ENCODE data around the gene ZSCAN10. TPM values are rescaled to one million over a fixed set of nuclear protein-coding genes. Genes with fewer than 3 reads are reported as not detected.
A peak's percentile ranks its signal among the peaks of the same experiment; 100 is the strongest.

Gene ZSCAN10
- total and polyA plus RNA-seq, 9 of the 15 experiments (the other 6 are each of a cell fraction or from before 2014, with no cell fraction given): 0.22 TPM; not detected in 8

DNA sequence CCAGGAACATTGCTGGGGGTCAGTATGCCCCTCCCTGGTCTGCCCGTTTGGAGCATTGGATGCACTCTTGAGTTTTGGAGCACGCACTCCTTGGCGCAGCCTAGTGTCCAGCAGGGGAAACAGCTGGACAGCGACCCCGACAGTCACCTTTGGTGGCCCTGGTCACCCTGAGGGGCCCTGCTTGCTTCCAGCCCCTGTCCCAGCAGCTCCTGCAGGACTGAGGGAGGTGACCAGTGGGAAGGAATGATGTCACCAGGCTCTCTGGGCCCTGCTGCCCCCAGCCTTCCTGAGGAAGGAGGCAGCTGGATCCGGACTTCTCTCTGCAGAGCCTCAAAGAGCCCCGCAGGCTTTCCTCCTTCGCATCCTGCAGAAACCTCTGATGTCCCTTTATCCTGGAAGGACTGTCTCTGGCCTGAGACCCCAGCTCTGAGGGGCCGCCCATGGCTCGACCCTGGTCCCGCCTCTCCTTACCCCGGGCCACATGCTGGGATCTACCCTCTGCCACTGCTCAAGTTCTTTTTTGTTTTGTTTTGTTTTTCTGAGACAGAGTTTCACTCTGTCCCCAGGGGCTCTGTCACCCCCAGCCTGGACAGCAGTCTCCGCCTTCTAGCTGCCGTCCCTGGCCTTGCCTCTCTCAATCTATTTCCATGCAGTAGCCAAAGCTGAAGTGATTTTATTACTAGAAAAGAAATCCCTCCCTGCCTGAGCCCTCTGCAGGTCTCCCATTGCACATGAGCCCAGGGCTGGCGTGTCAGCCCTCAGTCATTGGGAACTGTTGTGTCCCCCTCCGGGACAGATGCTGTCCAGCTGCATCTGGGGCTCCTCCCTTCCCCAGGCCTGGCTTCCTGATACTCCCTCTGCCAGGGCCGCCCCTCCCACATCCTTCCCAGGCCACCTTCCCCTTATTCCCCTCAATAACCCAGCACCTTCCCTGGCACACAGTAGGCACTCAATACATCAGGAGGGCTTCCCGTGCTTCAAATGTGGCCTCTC is 11.6 kb downstream of the ZSCAN10 start (continued):
- TF ChIP-seq ZNF318 (IDR thresholded peaks at IDR 0.05; ENCODE audit: borderline replicate concordance in 1 of 2, low read depth in 1 of 2) (no peak), ATF3 (IDR thresholded peaks at IDR 0.05) (peak; percentile 12; the same call in 1 of the 2 replicates), ATF3 (CRISPR knock-in tag; conservative IDR thresholded peaks at IDR 0.05) (no peak), JUND (IDR thresholded peaks at IDR 0.05; ENCODE audit: borderline replicate concordance, low read depth, low read length) (no peak), JUND (tag; IDR thresholded peaks at IDR 0.05; ENCODE audit: borderline replicate concordance, low read depth, low read length) (no peak; the same call in 2 of the 3 replicates), ATF7 (IDR thresholded peaks at IDR 0.05) (peak; percentile 12; the same call in 1 of the 2 replicates)
- TF ChIP-seq, protein P1, sequence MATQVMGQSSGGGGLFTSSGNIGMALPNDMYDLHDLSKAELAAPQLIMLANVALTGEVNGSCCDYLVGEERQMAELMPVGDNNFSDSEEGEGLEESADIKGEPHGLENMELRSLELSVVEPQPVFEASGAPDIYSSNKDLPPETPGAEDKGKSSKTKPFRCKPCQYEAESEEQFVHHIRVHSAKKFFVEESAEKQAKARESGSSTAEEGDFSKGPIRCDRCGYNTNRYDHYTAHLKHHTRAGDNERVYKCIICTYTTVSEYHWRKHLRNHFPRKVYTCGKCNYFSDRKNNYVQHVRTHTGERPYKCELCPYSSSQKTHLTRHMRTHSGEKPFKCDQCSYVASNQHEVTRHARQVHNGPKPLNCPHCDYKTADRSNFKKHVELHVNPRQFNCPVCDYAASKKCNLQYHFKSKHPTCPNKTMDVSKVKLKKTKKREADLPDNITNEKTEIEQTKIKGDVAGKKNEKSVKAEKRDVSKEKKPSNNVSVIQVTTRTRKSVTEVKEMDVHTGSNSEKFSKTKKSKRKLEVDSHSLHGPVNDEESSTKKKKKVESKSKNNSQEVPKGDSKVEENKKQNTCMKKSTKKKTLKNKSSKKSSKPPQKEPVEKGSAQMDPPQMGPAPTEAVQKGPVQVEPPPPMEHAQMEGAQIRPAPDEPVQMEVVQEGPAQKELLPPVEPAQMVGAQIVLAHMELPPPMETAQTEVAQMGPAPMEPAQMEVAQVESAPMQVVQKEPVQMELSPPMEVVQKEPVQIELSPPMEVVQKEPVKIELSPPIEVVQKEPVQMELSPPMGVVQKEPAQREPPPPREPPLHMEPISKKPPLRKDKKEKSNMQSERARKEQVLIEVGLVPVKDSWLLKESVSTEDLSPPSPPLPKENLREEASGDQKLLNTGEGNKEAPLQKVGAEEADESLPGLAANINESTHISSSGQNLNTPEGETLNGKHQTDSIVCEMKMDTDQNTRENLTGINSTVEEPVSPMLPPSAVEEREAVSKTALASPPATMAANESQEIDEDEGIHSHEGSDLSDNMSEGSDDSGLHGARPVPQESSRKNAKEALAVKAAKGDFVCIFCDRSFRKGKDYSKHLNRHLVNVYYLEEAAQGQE (IDR thresholded peaks at IDR 0.05; ENCODE audit: borderline replicate concordance): peak; percentile 77
- TF ChIP-seq, protein P1 (CRISPR knock-in tag; IDR thresholded peaks at IDR 0.05; ENCODE audit: low read depth): peak; percentile 29; the same call in 1 of the 2 replicates
